GM12878 (cell line): ENCODE data around the gene SAMD4A. TPM values are rescaled to one million over a fixed set of nuclear protein-coding genes. Genes with fewer than 3 reads are reported as not detected.
A peak's percentile ranks its signal among the peaks of the same experiment; 100 is the strongest.

Experiments used
- ATAC-seq: fragments of 200-7000 bp; cut with Tn5 transposase; 3 replicates; pipeline ENCODE4 v1.9.1; 2020; ENCODE audit warnings: mild to moderate bottlenecking, moderate library complexity
- BruUV-seq: library from RNA; stranded (reverse); fragments of 400-500 nt; replicated peaks from 2 replicates; lab custom pipeline; 2021; lab: Mats Ljungman, UMichigan
- CTCF ChIA-PET: fragments of 300-600 bp; sonication (Branson Sonifier 250); formaldehyde crosslinking; extraction: SDS; loops from one replicate; lab custom pipeline; 2021; ENCODE audit warnings: inconsistent platforms; lab: Yijun Ruan, JAX
- POLR2A ChIA-PET: fragments of 350-600 bp; formaldehyde crosslinking; extraction: SDS; loops from one replicate; lab custom pipeline; 2021; ENCODE audit warnings: inconsistent platforms; lab: Charles Lee
- RAD21 ChIA-PET: fragments of 300-600 bp; sonication (Branson Sonifier 250); formaldehyde crosslinking; loops from one replicate; lab custom pipeline; 2023; ENCODE audit warnings: antibody characterized with exemption; ENCODE audit not compliant: unreplicated experiment; lab: Charles Lee
- SMC1A ChIA-PET: fragments of 300-600 bp; sonication (Branson Sonifier 250); formaldehyde crosslinking; loops from one replicate; lab custom pipeline; 2023; ENCODE audit not compliant: unreplicated experiment, uncharacterized antibody; lab: Charles Lee
- DNase-seq: peaks from one replicate; pipeline ENCODE4 v3.0.0-alpha.2; 2011; ENCODE audit warnings: low read depth, low spot score
- FAIRE-seq: peaks from 3 replicates; lab custom pipeline; 2011; peaks lifted over from hg19 to GRCh38; lab: Jason Lieb, UNC
- H2AFZ ChIP-seq: 2 replicates; pipeline ENCODE4 v1.6.0; 2011; ENCODE audit warnings: low read depth, low read length, control low read depth; ENCODE audit not compliant: control insufficient read depth
- H3K27ac ChIP-seq: 2 replicates; pipeline ENCODE4 v1.5.1; 2011; ENCODE audit warnings: control low read depth; ENCODE audit not compliant: control insufficient read depth, insufficient read depth
- H3K27me3 ChIP-seq, 2 experiments: replicated peaks in 1 of 2; 2 replicates each; pipeline versions ENCODE4 v1.6.0 to v1.6.1; 2011; ENCODE audit warnings: low read length in 1 of 2; ENCODE audit not compliant: control insufficient read depth in 2 of 2, insufficient read depth in 2 of 2
- H3K36me3 ChIP-seq, 2 experiments: 2 replicates each; pipeline ENCODE4 v1.5.1; 2011; ENCODE audit warnings: low read length in 1 of 2; ENCODE audit not compliant: control insufficient read depth in 2 of 2, insufficient read depth in 2 of 2
- H3K4me1 ChIP-seq: 2 replicates; pipeline ENCODE4 v1.6.1; 2011; ENCODE audit warnings: mild to moderate bottlenecking, low read length, moderate library complexity, mixed read lengths; ENCODE audit not compliant: control insufficient read depth, insufficient read depth
- H3K4me2 ChIP-seq: 2 replicates; pipeline ENCODE4 v1.6.0; 2011; ENCODE audit warnings: control low read depth; ENCODE audit not compliant: control insufficient read depth, insufficient read depth
- H3K4me3 ChIP-seq: fragments of 200-600 bp; sonication (generic); 2 replicates; pipeline ENCODE4 v1.5.1; 2016
- H3K79me2 ChIP-seq: 2 replicates; pipeline ENCODE4 v1.6.0; 2011; ENCODE audit warnings: low read length; ENCODE audit not compliant: control insufficient read depth, insufficient read depth
- H3K9ac ChIP-seq: 2 replicates; pipeline ENCODE4 v1.8.0; 2011; ENCODE audit warnings: low read length, control low read depth, mixed read lengths; ENCODE audit not compliant: control insufficient read depth, insufficient read depth
- H3K9me3 ChIP-seq: replicated peaks from 3 replicates; pipeline ENCODE4 v1.5.1; 2011; ENCODE audit warnings: mild to moderate bottlenecking, low read length; ENCODE audit not compliant: control insufficient read depth, insufficient read depth
- H4K20me1 ChIP-seq: 2 replicates; pipeline ENCODE4 v1.6.0; 2011; ENCODE audit not compliant: control insufficient read depth, insufficient read depth
- ATF2 ChIP-seq: IDR thresholded peaks from 2 replicates; pipeline ENCODE4 v1.6.1; 2012; ENCODE audit warnings: low read length, inconsistent platforms
- EED ChIP-seq: sonication (generic); IDR thresholded peaks from 2 replicates; pipeline ENCODE4 v1.6.1; 2016; ENCODE audit warnings: antibody characterized with exemption, low read depth
- FOXM1 ChIP-seq: IDR thresholded peaks from 2 replicates; pipeline ENCODE4 v1.6.1; 2012; ENCODE audit warnings: low read depth, mild to moderate bottlenecking, inconsistent platforms, low read length, moderate library complexity
- LARP7 ChIP-seq: fragments of 450-650 bp; IDR thresholded peaks from 2 replicates; pipeline ENCODE4 v1.6.1; 2017; ENCODE audit warnings: mild to moderate bottlenecking
- MYB ChIP-seq: fragments of 150-350 bp; IDR thresholded peaks from 2 replicates; pipeline ENCODE4 v1.6.1; 2014; ENCODE audit warnings: mild to moderate bottlenecking, low read depth, low read length, borderline replicate concordance
- RAD21 ChIP-seq: IDR thresholded peaks from 2 replicates; pipeline ENCODE4 v1.6.1; 2011; ENCODE audit warnings: mild to moderate bottlenecking, low read depth, low read length, moderate library complexity; ENCODE audit not compliant: insufficient read depth
- RBBP5 ChIP-seq: fragments of 200-600 bp; sonication (generic); conservative IDR thresholded peaks from 2 replicates; pipeline ENCODE4 v1.6.1; 2016
- RCOR1 ChIP-seq: conservative IDR thresholded peaks from 2 replicates; pipeline ENCODE4 v1.6.1; 2012; ENCODE audit warnings: low read depth, low read length, improper control_type of control experiment
- RELB ChIP-seq: fragments of 450-650 bp; IDR thresholded peaks from 2 replicates; pipeline ENCODE4 v1.6.1; 2017; ENCODE audit warnings: low read depth, mild to moderate bottlenecking, moderate library complexity
- SKIL ChIP-seq: fragments of 450-650 bp; IDR thresholded peaks from 2 replicates; pipeline ENCODE4 v1.6.1; 2017; ENCODE audit warnings: mild to moderate bottlenecking, low read depth, inconsistent platforms; ENCODE audit not compliant: poor library complexity, severe bottlenecking
- WRNIP1 ChIP-seq: IDR thresholded peaks from 2 replicates; pipeline ENCODE4 v1.6.1; 2011; ENCODE audit warnings: low read depth, low read length, improper control_type of control experiment, borderline replicate concordance
- WGBS: methylation state at CpG from one replicate; pipeline ENCODE4 v1.1.6; 2016; ENCODE audit warnings: low lambda C conversion rate; ENCODE audit not compliant: insufficient replicate concordance, insufficient coverage; ENCODE audit errors: missing lambda C conversion rate; 5-methylcytosine and 5-hydroxymethylcytosine counted together
- in situ Hi-C: fragments of 300-500 bp; cut with MboI; formaldehyde crosslinking; loops from 9 replicates; pipeline ENCODE4 v1.14.3; 2018; ENCODE audit warnings: mixed read lengths
- intact Hi-C: fragments of 100-400 bp; cut with micrococcal nuclease; formaldehyde crosslinking; loops from one replicate; pipeline ENCODE4 v1.14.2; 2022; ENCODE audit not compliant: unreplicated experiment
- polyA plus RNA-seq, 11 experiments: library from polyadenylated mRNA; depleted of rRNA in 4 of 11; unstranded in 6 of 11; stranded (reverse) in 5 of 11; fragments of >200 nt; fragmentation: Nextera tagmentation in 4 of 11; fragmentation: Illumina TruSeq in 1 of 11; extraction: Ambion mirVana in 4 of 11; extraction: Trizol in 1 of 11; gene quantifications; 1 replicate in 1 of 11; 2 replicates in 10 of 11; pipeline versions ENCODE4 v1.2.1 to v1.2.3, GENCODE V29; 2011 to 2016; ENCODE audit warnings: inconsistent platforms in 2 of 11, missing spikeins in 2 of 11, low read depth in 1 of 11
- total RNA-seq, 4 experiments: library from RNA; depleted of rRNA in 3 of 4; stranded (reverse); fragments of >200 nt in 3 of 4; fragmentation: Illumina TruSeq in 1 of 4; extraction: Trizol in 1 of 4; gene quantifications; 2 replicates each; pipeline versions ENCODE4 v1.2.1 to v1.2.3, GENCODE V29; 2013 to 2021
- TF ChIP-seq, protein P1 (sequence below): fragments of 450-650 bp; formaldehyde crosslinking; IDR thresholded peaks from 2 replicates; pipeline ENCODE4 v1.4.0; 2022; ENCODE audit warnings: mild to moderate bottlenecking, moderate library complexity

The SAMD4A gene
- total and polyA plus RNA-seq, 10 of the 15 experiments (the other 5 are each of a cell fraction or from before 2014, with no cell fraction given) = 0.05 to 0.56 (median 0.31) TPM

- WGBS = 30% methylated on average over 13 of the region's 13 CpGs
- Histone ChIP-seq H3K4me3 (peak overlapping the region; percentile 39; the same call in 1 of the 2 replicates), H3K9me3 (no peaks in the 10 kb centered on the region; the same call in 2 of the 3 replicates), H3K79me2 (no peaks in the 10 kb centered on the region), H4K20me1 (no peaks in the 10 kb centered on the region), H3K36me3 (no peaks in the 10 kb centered on the region), H3K27me3 (no peaks in the 10 kb centered on the region), H3K27ac (peak overlapping the region; percentile 51), H3K4me1 (peaks cover 19% of the 10 kb centered on the region), H2AFZ (peak overlapping the region; percentile 83), H3K4me2 (peak overlapping the region; percentile 81), H3K9ac (peak overlapping the region; percentile 10; the same call in 1 of the 2 replicates)
- in situ Hi-C loops = no loop called here
- POLR2A ChIA-PET = interaction anchor here (1.1 to 1.2 kb wide), 2 partner anchors 61 to 148 kb away, joined by 5 to 12 read pairs; partner anchors contain the start of gene SAMD4A
- intact Hi-C loops = no loop called here
- FAIRE-seq (no peak), ATAC-seq (peak; percentile 82), DNase-seq (peak; percentile 57)
- BruUV-seq = no TSS peak
- RAD21 ChIA-PET = interaction anchor here (0.9 to 1.9 kb wide), 3 partner anchors 10 to 63 kb away, joined by 3 to 6 read pairs (median 4); no protein-coding TSS in a partner anchor
- SMC1A ChIA-PET = interaction anchor here (0.6 to 2.6 kb wide), 8 partner anchors 12 to 271 kb away, joined by 3 to 8 read pairs (median 4); no protein-coding TSS in a partner anchor
- CTCF ChIA-PET = interaction anchor here (1.0 to 2.1 kb wide), 6 partner anchors 10 to 249 kb away, joined by 3 to 17 read pairs (median 3); no protein-coding TSS in a partner anchor
- TF ChIP-seq WRNIP1 (no peak), MYB (no peak), SKIL (no peak), ATF2 (no peak), FOXM1 (no peak), RCOR1 (no peak), RBBP5 (peak; percentile 46; the same call in 1 of the 2 replicates), EED (no peak), LARP7 (no peak), RAD21 (no peak), RELB (no peak)
- TF ChIP-seq, protein P1, sequence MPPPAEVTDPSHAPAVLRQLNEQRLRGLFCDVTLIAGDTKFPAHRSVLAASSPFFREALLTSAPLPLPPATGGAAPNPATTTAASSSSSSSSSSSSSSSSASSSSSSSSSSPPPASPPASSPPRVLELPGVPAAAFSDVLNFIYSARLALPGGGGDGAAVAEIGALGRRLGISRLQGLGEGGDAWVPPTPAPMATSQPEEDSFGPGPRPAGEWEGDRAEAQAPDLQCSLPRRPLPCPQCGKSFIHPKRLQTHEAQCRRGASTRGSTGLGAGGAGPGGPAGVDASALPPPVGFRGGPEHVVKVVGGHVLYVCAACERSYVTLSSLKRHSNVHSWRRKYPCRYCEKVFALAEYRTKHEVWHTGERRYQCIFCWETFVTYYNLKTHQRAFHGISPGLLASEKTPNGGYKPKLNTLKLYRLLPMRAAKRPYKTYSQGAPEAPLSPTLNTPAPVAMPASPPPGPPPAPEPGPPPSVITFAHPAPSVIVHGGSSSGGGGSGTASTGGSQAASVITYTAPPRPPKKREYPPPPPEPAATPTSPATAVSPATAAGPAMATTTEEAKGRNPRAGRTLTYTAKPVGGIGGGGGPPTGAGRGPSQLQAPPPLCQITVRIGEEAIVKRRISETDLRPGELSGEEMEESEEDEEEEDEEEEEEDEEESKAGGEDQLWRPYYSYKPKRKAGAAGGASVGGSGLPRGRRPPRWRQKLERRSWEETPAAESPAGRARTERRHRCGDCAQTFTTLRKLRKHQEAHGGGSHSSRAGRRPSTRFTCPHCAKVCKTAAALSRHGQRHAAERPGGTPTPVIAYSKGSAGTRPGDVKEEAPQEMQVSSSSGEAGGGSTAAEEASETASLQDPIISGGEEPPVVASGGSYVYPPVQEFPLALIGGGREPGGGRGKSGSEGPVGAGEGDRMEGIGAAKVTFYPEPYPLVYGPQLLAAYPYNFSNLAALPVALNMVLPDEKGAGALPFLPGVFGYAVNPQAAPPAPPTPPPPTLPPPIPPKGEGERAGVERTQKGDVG = no peak
Measured at GRCh38 chr14:54627540-54628363, 60.8 kb downstream of the SAMD4A start.
